ENCODE measurements around the gene EPHA3. TPM values are rescaled to one million over a fixed set of nuclear protein-coding genes. Genes with fewer than 3 reads are reported as not detected.

EPHA3 gene
- total RNA-seq, 1 donor from 2014 or later, result 1.5 TPM

- no peak for DNase-seq (ENCODE audit: low spot score)
Measured at GRCh38 chr3:89278302-89279025, 171.0 kb downstream of the EPHA3 start.

DNA sequence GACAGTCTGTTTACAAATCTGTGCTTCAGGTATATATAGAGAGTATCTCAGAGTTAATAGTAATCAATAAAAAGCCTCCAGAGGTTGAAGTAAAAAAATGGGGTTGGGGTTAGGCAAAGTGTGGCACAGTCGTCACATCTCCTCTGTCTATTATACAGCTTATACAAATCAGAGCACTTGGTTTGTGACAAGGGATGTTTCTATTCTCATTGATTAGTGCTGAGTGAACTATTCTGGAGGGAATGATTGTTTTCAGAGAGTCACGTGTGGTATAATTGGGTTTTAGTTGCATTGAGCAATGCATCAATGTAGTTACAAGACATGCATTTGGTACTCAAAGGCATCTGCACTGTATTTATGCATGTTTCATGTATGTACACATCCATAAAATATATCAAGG lies 172.9 kb downstream of the EPHA3 start:
- no peak for DNase-seq (ENCODE audit: low spot score)
- ATAC-seq, result no peak

More at GRCh38 chr3:89278302-89279025, 171.0 kb downstream of the EPHA3 start:
- ATAC-seq, result no peak

- DNase-seq (ENCODE audit: low spot score), result no peak
- no peak for ATAC-seq
Measured at GRCh38 chr3:89280822-89281365, 173.5 kb downstream of the EPHA3 start.

GRCh38 chr3:89287902-89288508 lies 180.6 kb downstream of the EPHA3 start:
- DNase-seq (ENCODE audit: low spot score), result no peak
- no peak for ATAC-seq

DNA sequence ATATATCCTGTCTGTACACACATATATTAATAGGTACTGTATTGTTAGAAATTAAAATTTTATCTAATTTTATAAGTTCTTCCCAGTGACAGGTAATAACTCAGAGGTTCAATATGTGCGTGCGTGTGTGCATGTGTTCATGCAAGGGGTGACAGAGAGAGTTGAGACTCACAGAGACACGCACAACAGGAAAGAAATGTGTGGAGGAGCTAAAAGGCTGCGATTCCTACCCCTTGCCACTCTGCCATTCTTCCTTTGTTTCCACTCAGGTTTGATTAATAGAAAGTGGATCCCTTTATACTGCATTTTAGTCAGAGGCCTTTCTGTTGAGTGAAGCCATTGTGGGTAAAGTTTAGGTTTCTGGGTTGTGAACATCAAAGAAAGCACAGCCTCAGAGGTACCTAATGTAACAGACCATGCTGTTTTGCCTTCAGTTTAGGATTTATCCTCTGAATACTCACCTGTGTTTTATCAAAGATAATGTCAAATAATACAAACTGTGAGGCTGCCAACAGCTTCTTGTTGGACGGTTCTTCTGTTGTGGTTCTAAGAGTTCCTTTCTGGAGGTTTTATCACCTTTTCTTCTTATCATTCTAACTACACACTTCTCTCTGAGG lies 182.3 kb downstream of the EPHA3 start:
- ATAC-seq (no peak), DNase-seq (ENCODE audit: low spot score) (no peak)

DNA sequence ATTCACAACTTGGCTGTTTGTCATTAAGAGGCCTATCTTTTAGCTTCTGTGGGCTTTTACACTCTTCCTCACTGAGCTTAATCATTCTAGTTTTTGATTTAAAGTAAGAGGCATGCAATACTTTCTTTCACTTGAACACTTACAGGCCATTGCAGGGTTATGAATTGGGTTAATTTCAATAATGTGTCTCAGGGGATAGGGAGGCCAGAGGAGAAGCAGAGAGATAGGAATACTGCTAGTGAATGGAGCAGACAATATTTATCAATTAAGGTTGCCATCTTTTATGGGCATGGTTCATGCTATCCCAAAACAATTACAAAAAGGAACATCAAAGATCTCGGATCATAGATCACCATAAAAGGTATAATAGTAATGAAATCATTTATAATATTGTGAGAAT lies 189.8 kb downstream of the EPHA3 start:
- ATAC-seq (no peak), DNase-seq (ENCODE audit: low spot score) (no peak)

DNA sequence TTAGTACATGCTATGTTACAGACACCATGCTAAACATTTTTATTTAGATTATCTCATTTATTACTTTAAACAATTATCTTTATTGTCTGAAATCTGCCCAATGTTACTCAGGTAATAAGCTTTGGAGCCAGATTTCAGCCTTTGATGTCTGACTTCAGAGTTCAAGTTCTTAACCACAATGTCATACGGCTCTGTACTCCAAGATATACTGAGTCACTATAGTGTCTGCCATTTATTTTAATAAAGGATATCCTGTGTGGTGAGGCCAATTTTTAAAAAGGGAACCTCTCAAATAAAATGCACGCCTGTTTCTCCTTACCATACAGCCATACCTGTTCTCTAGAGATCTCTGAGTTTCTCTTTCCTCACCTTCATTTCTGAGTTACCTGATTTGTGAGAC lies 193.1 kb downstream of the EPHA3 start:
- ATAC-seq (no peak), DNase-seq (ENCODE audit: low spot score) (no peak)

- DNase-seq (ENCODE audit: low spot score), result no peak
- no peak for ATAC-seq
Measured at GRCh38 chr3:89300981-89301380, 193.6 kb downstream of the EPHA3 start.

GRCh38 chr3:89303701-89304100 lies 196.3 kb downstream of the EPHA3 start:
- no peak for DNase-seq (ENCODE audit: low spot score)
- ATAC-seq, result no peak

GRCh38 chr3:89306540-89306939 lies 199.1 kb downstream of the EPHA3 start:
- ATAC-seq (no peak), DNase-seq (ENCODE audit: low spot score) (no peak)

DNA sequence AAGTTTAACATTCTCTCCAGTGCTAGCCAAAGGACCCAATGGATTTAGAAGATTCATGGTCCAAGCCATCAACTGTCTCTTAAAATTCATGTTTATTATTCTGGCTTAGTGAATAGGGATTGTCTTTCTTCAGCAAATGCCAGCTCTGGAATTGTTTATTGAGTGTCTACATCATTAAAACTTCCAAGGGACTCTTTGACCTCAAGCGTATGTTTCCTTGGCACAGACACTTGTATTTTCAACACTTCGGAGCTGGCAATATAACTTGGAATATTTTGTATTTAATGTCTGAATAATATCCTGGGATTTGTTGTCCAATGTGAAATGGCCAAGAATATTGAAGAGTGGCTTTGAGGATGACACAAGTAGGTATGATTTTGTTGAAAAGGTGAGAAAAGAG lies 204.2 kb downstream of the EPHA3 start:
- DNase-seq (ENCODE audit: low spot score), result no peak
- ATAC-seq, result no peak

DNA sequence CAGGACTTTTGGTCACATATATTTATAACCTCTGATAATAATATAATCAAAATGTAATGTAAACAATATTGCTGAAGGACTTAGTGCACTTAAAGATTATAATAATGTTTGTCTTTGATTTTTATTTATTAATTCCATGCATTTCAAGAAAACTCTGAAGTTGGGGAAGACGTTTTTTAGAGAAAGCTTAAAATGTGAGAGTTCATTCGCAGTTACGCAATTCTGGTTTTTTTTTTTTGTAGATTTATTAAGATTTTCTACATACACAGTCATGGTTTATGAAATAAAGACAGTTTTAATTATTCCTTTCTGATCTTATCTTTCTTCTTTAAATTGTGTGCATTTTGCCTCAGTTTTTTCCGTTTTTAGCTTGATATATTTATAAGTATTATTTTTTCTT lies 204.7 kb downstream of the EPHA3 start:
- DNase-seq (ENCODE audit: low spot score) (no peak), ATAC-seq (no peak)

DNA sequence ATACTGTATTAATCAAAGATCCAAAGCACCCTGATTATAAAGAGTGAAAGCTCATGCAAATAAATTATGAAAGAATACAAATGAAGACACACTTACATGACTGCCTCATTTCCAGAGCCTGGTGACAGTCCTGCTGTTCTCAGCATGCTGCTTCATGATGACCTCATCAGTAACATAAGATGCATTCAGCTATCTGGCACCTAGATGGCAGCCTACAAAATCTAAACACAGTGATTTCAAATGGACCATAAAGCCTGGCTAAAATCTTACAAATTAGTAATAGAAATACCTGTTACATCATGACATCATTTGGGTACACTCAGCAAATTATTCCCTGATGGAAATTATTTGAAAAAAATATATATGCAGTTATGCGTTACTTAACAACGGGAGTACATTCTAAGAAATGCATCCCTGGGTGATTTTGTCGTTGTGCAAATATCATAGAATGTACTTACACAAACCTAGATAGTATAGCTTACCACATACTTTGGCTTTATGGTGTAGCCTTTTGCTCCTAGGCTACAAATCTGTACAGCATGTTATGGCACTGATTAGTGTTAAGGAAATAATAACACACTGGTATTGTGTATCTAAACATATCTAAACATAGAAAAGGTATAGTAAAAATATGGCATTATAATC lies 207.2 kb downstream of the EPHA3 start:
- DNase-seq (ENCODE audit: low spot score), result no peak
- no peak for ATAC-seq

- DNase-seq (ENCODE audit: low spot score) (no peak), ATAC-seq (no peak)
Measured at GRCh38 chr3:89315750-89316470, 208.5 kb downstream of the EPHA3 start.

- DNase-seq (ENCODE audit: low spot score) (no peak), ATAC-seq (no peak)
Measured at GRCh38 chr3:89320186-89320585, 212.8 kb downstream of the EPHA3 start.

GRCh38 chr3:89326997-89327396 lies 219.6 kb downstream of the EPHA3 start:
- ATAC-seq, result no peak

GRCh38 chr3:89332386-89332785 lies 225.0 kb downstream of the EPHA3 start:
- ATAC-seq, result no peak
- DNase-seq (ENCODE audit: low spot score), result no peak

More at GRCh38 chr3:89326997-89327396, 219.6 kb downstream of the EPHA3 start:
- DNase-seq (ENCODE audit: low spot score), result no peak

GRCh38 chr3:89332793-89333192 lies 225.4 kb downstream of the EPHA3 start:
- ATAC-seq (no peak), DNase-seq (ENCODE audit: low spot score) (no peak)

- DNase-seq (ENCODE audit: low spot score) (no peak), ATAC-seq (no peak)
Measured at GRCh38 chr3:89335693-89336092, 228.3 kb downstream of the EPHA3 start.

GRCh38 chr3:89340408-89340807 lies 233.0 kb downstream of the EPHA3 start:
- DNase-seq (ENCODE audit: low spot score) (no peak), ATAC-seq (no peak)

DNA sequence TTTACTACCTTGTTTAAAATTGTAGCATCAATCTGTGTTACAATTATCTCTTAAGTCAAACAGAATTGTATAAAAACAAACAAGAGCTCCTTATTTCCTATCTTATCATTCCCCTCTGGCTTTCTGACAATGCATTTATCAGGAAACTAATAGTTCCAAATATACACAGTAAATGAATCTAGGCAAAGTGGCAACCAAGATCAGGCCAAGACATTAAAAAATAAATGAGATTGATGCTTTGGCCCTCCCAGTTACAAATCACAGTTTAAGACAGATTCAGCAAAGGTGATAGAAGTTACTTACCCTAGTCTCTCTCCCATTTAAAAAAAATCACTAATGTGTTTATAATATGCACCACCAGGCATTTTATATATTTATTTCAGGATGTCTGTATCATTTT lies 236.7 kb downstream of the EPHA3 start:
- ATAC-seq, result no peak

More for the DNA sequence above, 236.7 kb downstream of the EPHA3 start:
- no peak for DNase-seq (ENCODE audit: low spot score)
